ENCODE results near the gene ADAM12.

- TF ChIP-seq, protein P1, sequence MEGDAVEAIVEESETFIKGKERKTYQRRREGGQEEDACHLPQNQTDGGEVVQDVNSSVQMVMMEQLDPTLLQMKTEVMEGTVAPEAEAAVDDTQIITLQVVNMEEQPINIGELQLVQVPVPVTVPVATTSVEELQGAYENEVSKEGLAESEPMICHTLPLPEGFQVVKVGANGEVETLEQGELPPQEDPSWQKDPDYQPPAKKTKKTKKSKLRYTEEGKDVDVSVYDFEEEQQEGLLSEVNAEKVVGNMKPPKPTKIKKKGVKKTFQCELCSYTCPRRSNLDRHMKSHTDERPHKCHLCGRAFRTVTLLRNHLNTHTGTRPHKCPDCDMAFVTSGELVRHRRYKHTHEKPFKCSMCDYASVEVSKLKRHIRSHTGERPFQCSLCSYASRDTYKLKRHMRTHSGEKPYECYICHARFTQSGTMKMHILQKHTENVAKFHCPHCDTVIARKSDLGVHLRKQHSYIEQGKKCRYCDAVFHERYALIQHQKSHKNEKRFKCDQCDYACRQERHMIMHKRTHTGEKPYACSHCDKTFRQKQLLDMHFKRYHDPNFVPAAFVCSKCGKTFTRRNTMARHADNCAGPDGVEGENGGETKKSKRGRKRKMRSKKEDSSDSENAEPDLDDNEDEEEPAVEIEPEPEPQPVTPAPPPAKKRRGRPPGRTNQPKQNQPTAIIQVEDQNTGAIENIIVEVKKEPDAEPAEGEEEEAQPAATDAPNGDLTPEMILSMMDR (IDR thresholded peaks at IDR 0.05; ENCODE audit: extremely low read depth in 1 of 2, insufficient read depth in 1 of 2, low read depth in 1 of 2, low read length in 2 of 2): no peak
- TF ChIP-seq POLR2A (IDR thresholded peaks at IDR 0.05; ENCODE audit: low read depth, low read length) (no peak), POLR2AphosphoS5 (IDR thresholded peaks at IDR 0.05; ENCODE audit: insufficient read depth, low read depth, low read length) (no peak), EZH2 (IDR thresholded peaks at IDR 0.05; ENCODE audit: borderline replicate concordance, low read depth, low read length, severe bottlenecking) (no peak), GATA2 (IDR thresholded peaks at IDR 0.05; ENCODE audit: insufficient read depth, insufficient read length, low read depth, low read length) (no peak), MAX (IDR thresholded peaks at IDR 0.05; ENCODE audit: insufficient read depth, insufficient read length) (no peak), MYC (IDR thresholded peaks at IDR 0.05; ENCODE audit: low read depth, low read length) (no peak), JUN (IDR thresholded peaks at IDR 0.05; ENCODE audit: borderline replicate concordance, insufficient read depth, insufficient read length, low read depth) (no peak)
Observed at GRCh38 chr10:126017961-126018560, 370.2 kb downstream of the ADAM12 start.
